GM12875 (cell line): Measurements from ENCODE around the gene SGSH.
"Not testable (repeated sequence)": the region's sequence is repeated elsewhere in the genome, so short reads cannot be mapped to it uniquely, and the experiment has no call there.

ENCODE experiments used
- H3K4me3 ChIP-seq: one replicate; pipeline ENCODE4 v1.5.1; 2011; ENCODE audit warnings: low read depth, low read length, control low read depth
- TF ChIP-seq, protein P1 (sequence below): IDR thresholded peaks from 2 replicates; pipeline ENCODE4 v1.5.1; 2011; ENCODE audit warnings: low read depth, mild to moderate bottlenecking, control low read depth, inconsistent platforms, low read length, moderate library complexity, borderline replicate concordance; ENCODE audit not compliant: insufficient read depth

SGSH gene

DNA sequence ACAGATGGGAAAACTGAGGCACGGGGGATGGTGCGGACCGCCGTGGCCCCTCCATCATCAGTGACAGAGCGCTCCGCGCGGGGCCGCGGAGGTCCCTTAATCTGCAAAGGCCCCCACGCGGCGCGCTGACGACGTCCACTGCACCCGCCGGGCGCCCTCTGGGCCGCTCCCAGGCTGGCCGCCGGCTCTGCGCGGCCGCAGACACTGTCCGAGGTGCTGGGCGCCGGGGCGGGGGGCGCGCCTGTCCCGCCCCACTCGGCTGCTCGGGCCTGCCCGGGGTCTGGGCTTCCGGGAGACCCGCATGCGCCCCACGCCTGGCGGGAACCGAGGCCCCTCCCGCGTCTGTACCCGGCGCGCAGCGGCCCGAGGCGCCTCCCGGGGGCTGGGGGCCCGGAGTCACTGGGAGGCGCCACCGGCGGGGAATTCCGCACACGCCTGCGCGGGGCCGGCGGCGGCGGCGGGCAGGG, 40.0 kb upstream of the SGSH start:
- peak overlapping the region; percentile 44 for H3K4me3 ChIP-seq
- TF ChIP-seq, protein P1, sequence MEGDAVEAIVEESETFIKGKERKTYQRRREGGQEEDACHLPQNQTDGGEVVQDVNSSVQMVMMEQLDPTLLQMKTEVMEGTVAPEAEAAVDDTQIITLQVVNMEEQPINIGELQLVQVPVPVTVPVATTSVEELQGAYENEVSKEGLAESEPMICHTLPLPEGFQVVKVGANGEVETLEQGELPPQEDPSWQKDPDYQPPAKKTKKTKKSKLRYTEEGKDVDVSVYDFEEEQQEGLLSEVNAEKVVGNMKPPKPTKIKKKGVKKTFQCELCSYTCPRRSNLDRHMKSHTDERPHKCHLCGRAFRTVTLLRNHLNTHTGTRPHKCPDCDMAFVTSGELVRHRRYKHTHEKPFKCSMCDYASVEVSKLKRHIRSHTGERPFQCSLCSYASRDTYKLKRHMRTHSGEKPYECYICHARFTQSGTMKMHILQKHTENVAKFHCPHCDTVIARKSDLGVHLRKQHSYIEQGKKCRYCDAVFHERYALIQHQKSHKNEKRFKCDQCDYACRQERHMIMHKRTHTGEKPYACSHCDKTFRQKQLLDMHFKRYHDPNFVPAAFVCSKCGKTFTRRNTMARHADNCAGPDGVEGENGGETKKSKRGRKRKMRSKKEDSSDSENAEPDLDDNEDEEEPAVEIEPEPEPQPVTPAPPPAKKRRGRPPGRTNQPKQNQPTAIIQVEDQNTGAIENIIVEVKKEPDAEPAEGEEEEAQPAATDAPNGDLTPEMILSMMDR, result no peak

DNA sequence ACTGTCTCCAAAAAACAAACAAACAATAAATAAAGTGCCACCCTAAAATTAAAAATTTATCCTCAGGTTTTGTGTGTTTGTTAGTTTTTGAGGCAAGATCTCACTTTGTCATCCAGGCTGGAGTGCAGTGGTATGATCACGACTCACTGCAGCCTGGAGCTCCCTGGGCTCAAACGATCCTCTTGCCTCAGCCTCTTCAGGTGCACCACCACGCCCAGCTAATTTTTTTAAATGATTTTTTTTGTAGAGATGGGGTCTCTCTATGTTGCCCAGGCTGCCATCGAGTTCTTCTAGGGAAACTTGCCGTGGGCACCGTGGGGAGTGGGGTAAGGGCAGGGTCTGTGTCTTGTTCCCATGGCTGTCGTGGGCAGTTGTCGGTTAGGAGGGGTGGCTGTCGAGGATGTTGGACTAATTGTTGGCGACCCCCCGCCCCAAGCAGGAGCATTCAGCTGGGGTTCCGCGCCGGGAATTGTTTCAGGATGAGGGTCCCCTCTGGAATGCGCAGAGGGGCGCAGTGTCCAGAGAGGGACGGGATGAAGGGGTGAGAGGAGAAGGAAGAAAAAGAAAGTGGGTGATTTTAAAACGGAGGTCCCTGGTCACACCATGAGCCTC, 39.4 kb upstream of the SGSH start:
- peak overlapping the region; percentile 44 for H3K4me3 ChIP-seq
- TF ChIP-seq, protein P1, result no peak

DNA sequence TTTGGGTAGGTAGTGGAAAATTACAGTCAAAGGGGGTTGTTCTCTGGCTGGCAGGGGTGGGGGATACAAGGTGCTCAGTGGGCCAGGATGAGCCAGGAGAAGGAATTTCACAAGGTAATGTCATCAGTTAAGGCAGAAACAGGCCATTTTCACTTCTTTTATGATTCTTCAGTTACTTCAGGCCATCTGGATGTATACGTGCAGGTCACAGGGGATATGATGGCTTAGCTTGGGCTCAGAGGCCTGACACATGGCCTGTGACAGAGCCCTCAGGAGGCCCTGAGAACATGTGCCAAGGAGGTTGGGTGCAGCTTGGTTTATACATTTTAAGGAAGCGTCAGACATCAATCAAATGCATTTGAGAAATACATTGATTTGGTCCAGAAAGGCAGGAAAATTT, 38.2 kb upstream of the SGSH start:
- H3K4me3 ChIP-seq, result not testable (repeated sequence)

DNA sequence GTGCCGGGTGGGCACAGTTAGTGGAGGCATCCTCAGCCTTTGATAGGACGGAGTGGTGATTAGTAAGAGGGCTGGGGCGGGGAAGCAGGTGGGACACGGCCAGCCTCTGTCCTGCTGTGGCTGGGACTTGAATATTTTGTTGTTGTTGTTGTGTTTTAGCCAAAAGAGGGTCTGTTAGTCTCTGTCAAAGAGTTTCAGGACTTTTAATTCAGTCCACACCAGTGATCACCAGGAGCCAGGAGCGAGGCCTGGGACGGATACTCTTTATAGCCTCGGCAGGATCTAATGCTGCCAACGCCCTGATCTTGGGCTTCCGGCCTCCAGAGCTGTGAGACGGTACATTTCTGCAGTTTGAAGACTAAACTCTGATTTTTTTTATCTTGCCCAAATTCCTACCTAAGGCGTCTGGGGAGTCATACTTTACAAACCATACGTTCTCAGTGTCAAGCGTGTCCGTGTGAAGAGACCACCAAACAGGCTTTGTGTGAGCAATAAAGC, 37.6 kb upstream of the SGSH start:
- TF ChIP-seq, protein P1, result no peak
- no peak overlapping the region for H3K4me3 ChIP-seq

DNA sequence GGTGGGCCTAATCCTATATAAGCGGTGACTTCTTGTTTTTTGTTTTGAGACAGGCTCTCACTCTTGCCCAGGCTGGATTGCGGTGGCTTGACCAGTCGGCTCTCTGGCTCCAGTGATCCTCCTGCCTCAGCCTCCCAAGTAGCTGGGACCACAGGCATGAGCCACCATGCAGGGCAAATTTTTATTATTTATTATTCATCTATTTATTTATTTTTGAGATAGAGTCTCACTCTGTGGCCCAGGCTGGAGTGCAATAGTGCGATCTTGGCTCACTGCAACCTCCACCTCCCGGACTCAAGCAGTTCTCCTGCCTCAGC, 35.9 kb upstream of the SGSH start:
- TF ChIP-seq, protein P1, result no peak
- H3K4me3 ChIP-seq, result no peak overlapping the region

DNA sequence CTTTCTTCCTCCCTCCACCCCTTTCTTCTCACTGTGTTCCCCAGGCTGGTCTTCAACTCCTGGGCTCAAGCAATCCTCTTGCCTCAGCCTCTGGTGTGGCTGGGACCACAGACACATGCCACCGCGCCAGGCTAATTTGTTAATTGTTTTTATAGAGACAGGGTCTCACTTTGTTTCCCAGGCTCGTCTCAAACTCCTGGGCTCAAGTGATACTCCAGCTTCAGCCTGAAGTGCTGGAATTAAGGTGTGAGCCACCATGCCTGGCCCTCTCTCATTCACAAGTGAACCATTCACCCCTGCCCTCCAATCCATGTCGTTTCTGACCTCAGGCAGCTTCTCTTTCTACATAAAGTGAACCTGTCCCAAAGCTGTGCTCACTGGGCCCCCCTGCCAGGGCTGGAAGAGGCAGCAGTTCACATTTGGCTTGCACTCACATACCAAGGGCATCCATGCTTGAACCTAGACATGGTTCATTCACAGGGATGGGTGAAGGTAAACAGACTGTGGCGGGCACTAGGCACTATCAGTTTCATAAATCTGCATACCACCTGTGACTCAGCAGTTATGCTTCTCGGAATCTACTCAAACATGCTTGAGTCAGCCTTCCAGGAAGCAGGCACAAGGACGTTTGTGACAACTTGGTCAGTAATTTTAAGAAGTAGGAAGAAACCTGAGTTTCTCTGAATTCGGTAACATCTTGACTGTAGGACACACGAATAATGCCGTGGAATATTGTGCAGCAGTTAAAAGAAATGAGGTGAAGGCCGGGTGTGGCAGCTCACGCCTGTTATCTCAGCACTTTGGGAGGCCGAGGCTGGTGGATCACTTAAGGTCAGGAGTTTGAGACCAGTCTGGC, 34.5 kb upstream of the SGSH start:
- TF ChIP-seq, protein P1, result no peak
- no peak overlapping the region for H3K4me3 ChIP-seq

DNA sequence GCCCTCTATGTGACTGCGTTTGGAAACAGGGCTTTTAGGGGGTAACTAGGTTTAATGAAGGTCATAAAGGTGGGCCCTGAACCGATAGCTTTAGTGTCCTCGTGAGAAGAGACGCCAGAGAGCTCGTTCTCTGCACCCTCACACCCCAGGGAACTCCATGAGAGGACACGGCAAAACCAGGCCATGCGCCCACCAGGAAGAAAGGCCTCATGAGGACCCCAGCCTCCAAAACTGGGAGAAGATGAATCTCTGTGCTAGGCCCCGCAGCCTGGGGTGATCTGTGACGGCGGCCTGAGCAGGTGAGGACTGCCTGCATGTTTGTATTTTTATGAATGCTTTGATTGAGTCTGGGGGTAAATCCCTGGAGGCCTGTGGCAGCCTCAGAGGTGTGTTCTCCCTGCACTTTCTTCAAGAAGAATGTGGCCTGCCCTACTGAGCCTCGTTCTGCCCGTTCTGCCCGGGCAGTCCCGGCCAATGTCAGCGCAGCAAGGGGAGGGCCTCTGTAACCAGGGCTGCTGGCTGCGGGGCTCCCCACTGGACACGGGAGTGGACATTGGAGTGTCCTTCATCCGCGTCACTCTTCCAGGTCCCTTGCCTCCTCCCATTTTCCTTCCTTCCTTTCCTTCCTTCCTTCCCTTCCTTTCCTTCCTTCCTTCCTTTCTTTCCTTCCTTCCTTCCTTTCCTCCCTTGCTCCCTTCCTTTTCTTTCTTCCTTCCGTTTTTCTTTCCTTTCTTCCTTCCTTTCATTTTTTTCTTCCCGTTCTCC, 33.7 kb upstream of the SGSH start:
- no peak overlapping the region for H3K4me3 ChIP-seq
- TF ChIP-seq, protein P1, result no peak
